DMS 273 (cell line): Measurements from ENCODE around the gene ISOC1.
A peak's percentile ranks its signal among the peaks of the same experiment; 100 is the strongest.

Experiments used
- DNase-seq: peaks from one replicate; lab custom pipeline; 2025; ENCODE audit not compliant: unreplicated experiment; lab: John Stamatoyannopoulos, UW

Gene ISOC1

GRCh38 chr5:129124608-129125007 is 30.1 kb downstream of the ISOC1 start:
- no peak for DNase-seq

GRCh38 chr5:129125819-129126218 is 31.3 kb downstream of the ISOC1 start:
- DNase-seq, result no peak

- no peak for DNase-seq
Observed at GRCh38 chr5:129133553-129133952, 39.0 kb downstream of the ISOC1 start.

- peak; percentile 44 for DNase-seq
Observed at GRCh38 chr5:129135633-129136032, 41.1 kb downstream of the ISOC1 start.

- no peak for DNase-seq
Observed at GRCh38 chr5:129137637-129138036, 43.1 kb downstream of the ISOC1 start.

- DNase-seq, result no peak
Observed at GRCh38 chr5:129141078-129141477, 46.5 kb downstream of the ISOC1 start.

GRCh38 chr5:129141696-129142095 is 47.1 kb downstream of the ISOC1 start:
- no peak for DNase-seq

GRCh38 chr5:129155876-129156275 is 61.3 kb downstream of the ISOC1 start:
- DNase-seq, result no peak

GRCh38 chr5:129161830-129162229 is 67.3 kb downstream of the ISOC1 start:
- no peak for DNase-seq
